Muscle layer of duodenum (tissue), 2 donors: ENCODE results near the gene SH3BP2.

Source experiments
- H3K27ac ChIP-seq: one replicate; pipeline ENCODE4 v1.7.0; 2013; ENCODE audit warnings: mild to moderate bottlenecking, low read length
- H3K27me3 ChIP-seq: one replicate; pipeline ENCODE4 v1.7.0; 2013; ENCODE audit warnings: low read depth, mild to moderate bottlenecking, control low read depth, low read length
- H3K36me3 ChIP-seq, 2 donors: one replicate each; pipeline ENCODE4 v1.7.0; 2013; ENCODE audit warnings: low read length in 2 of 2, control low read depth in 1 of 2, mild to moderate bottlenecking in 1 of 2; ENCODE audit not compliant: insufficient read depth in 2 of 2, control insufficient read depth in 1 of 2
- H3K4me1 ChIP-seq, 2 donors: one replicate each; pipeline ENCODE4 v1.7.0; 2013; ENCODE audit warnings: low read length in 2 of 2, mild to moderate bottlenecking in 2 of 2, control low read depth in 1 of 2, moderate library complexity in 1 of 2; ENCODE audit not compliant: insufficient read depth in 2 of 2, control insufficient read depth in 1 of 2
- H3K4me3 ChIP-seq, 2 donors: one replicate each; pipeline ENCODE4 v1.7.0; 2013; ENCODE audit warnings: low read length in 2 of 2, low read depth in 1 of 2, mild to moderate bottlenecking in 1 of 2
- H3K9me3 ChIP-seq, 2 donors: one replicate each; pipeline ENCODE4 v1.7.0; 2013; ENCODE audit warnings: low read length in 2 of 2, control low read depth in 1 of 2, mild to moderate bottlenecking in 1 of 2; ENCODE audit not compliant: control insufficient read depth in 1 of 2
- donor health status: healthy.

Gene SH3BP2

GRCh38 chr4:2800691-2801596 lies 8.1 kb downstream of the SH3BP2 start:
- peak overlapping the region; percentile 11 to 49 for H3K4me3 ChIP-seq
- no peaks in the 10 kb centered on the region for H3K9me3 ChIP-seq
- peaks cover 5 to 74% of the 10 kb centered on the region in 2 donors for H3K4me1 ChIP-seq
- H3K36me3 ChIP-seq: no peaks in the 10 kb centered on the region
- peak overlapping the region; percentile 51 for H3K27ac ChIP-seq
- no peaks in the 10 kb centered on the region for H3K27me3 ChIP-seq

- Histone ChIP-seq H3K9me3 (no peaks in the 10 kb centered on the region), H3K36me3 (no peaks in the 10 kb centered on the region), H3K27me3 (no peaks in the 10 kb centered on the region), H3K27ac (no peak overlapping the region), H3K4me1 (peaks cover 17 to 74% of the 10 kb centered on the region in 2 donors), H3K4me3 (no peak overlapping the region)
These were observed 10.0 kb downstream of the SH3BP2 start for GRCh38 chr4:2802618-2803531.

- no peaks in the 10 kb centered on the region for H3K27me3 ChIP-seq
- H3K4me1 ChIP-seq: peaks cover 17 to 75% of the 10 kb centered on the region in 2 donors
- H3K36me3 ChIP-seq: no peaks in the 10 kb centered on the region
- H3K9me3 ChIP-seq: no peaks in the 10 kb centered on the region
- H3K4me3 ChIP-seq: no peak overlapping the region
- H3K27ac ChIP-seq: no peak overlapping the region
These were observed 11.0 kb downstream of the SH3BP2 start for GRCh38 chr4:2803624-2804448.

GRCh38 chr4:2804449-2804972 lies 11.6 kb downstream of the SH3BP2 start:
- Histone ChIP-seq H3K36me3 (no peaks in the 10 kb centered on the region), H3K4me1 (peaks cover 17 to 73% of the 10 kb centered on the region in 2 donors), H3K9me3 (no peaks in the 10 kb centered on the region), H3K27me3 (no peaks in the 10 kb centered on the region), H3K4me3 (no peak overlapping the region), H3K27ac (no peak overlapping the region)

GRCh38 chr4:2804973-2805501 lies 12.2 kb downstream of the SH3BP2 start:
- H3K9me3 ChIP-seq: no peaks in the 10 kb centered on the region
- H3K4me1 ChIP-seq: peaks cover 17 to 74% of the 10 kb centered on the region in 2 donors

GRCh38 chr4:2805712-2806389 lies 13.0 kb downstream of the SH3BP2 start:
- Histone ChIP-seq H3K9me3 (no peaks in the 10 kb centered on the region), H3K4me3 (no peak overlapping the region), H3K4me1 (peaks cover 17 to 78% of the 10 kb centered on the region in 2 donors), H3K27ac (no peak overlapping the region), H3K27me3 (no peaks in the 10 kb centered on the region), H3K36me3 (no peaks in the 10 kb centered on the region)

More at GRCh38 chr4:2804973-2805501, 12.2 kb downstream of the SH3BP2 start:
- no peaks in the 10 kb centered on the region for H3K36me3 ChIP-seq
- no peak overlapping the region for H3K4me3 ChIP-seq
- no peak overlapping the region for H3K27ac ChIP-seq
- H3K27me3 ChIP-seq: no peaks in the 10 kb centered on the region

- Histone ChIP-seq H3K36me3 (no peaks in the 10 kb centered on the region), H3K4me1 (peaks cover 17 to 78% of the 10 kb centered on the region in 2 donors), H3K9me3 (no peaks in the 10 kb centered on the region), H3K4me3 (no peak overlapping the region), H3K27me3 (no peaks in the 10 kb centered on the region), H3K27ac (no peak overlapping the region)
These were observed 13.8 kb downstream of the SH3BP2 start for GRCh38 chr4:2806390-2807355.

GRCh38 chr4:2807571-2807970 lies 14.7 kb downstream of the SH3BP2 start:
- Histone ChIP-seq H3K4me1 (peaks cover 17 to 76% of the 10 kb centered on the region in 2 donors), H3K9me3 (no peaks in the 10 kb centered on the region), H3K27me3 (no peaks in the 10 kb centered on the region), H3K4me3 (no peak overlapping the region), H3K27ac (no peak overlapping the region), H3K36me3 (no peaks in the 10 kb centered on the region)

- Histone ChIP-seq H3K36me3 (no peaks in the 10 kb centered on the region), H3K4me1 (peaks cover 17 to 72% of the 10 kb centered on the region in 2 donors), H3K4me3 (no peak overlapping the region), H3K27ac (no peak overlapping the region), H3K27me3 (no peaks in the 10 kb centered on the region), H3K9me3 (no peaks in the 10 kb centered on the region)
These were observed 15.1 kb downstream of the SH3BP2 start for GRCh38 chr4:2808001-2808400.
